ENCODE data around the gene TM4SF4.

Gene TM4SF4

GRCh38 chr3:149481491-149481890 lies 7.0 kb downstream of the TM4SF4 start:
- H3F3A ChIP-seq (ENCODE audit: insufficient read depth, low read length) = no peaks in the 10 kb centered on the region
- H2AFZ ChIP-seq (ENCODE audit: low read length) = no peak overlapping the region
- H3K27ac ChIP-seq (ENCODE audit: low read length) = no peak overlapping the region
- no peaks in the 10 kb centered on the region for H3K4me1 ChIP-seq (ENCODE audit: low read length)
- no peaks in the 10 kb centered on the region for H3K79me2 ChIP-seq (ENCODE audit: low read length)
- no peak overlapping the region for H3K4me3 ChIP-seq (ENCODE audit: low read length)
- no peaks in the 10 kb centered on the region for H3K9me2 ChIP-seq (replicated peaks; ENCODE audit: insufficient read depth, low read length)
- H3K36me3 ChIP-seq (replicated peaks; ENCODE audit: insufficient read depth, low read length) = no peaks in the 10 kb centered on the region
- no peak for DNase-seq
- no peaks in the 10 kb centered on the region for H4K20me1 ChIP-seq (ENCODE audit: insufficient read depth, low read length)
- TF ChIP-seq EZH2 (optimal IDR thresholded peaks at IDR 0.05; ENCODE audit: low read depth, low read length) = no peak
- H3K9me3 ChIP-seq (replicated peaks; ENCODE audit: insufficient read depth, low read length) = no peaks in the 10 kb centered on the region
- H3K9ac ChIP-seq (ENCODE audit: low read length) = no peak overlapping the region
- H3K27me3 ChIP-seq (replicated peaks; ENCODE audit: insufficient read depth, low read length) = no peaks in the 10 kb centered on the region
- no peak overlapping the region for H3K4me2 ChIP-seq (ENCODE audit: low read depth, low read length)

- no peak overlapping the region for H3K27ac ChIP-seq (ENCODE audit: low read length)
- H3K79me2 ChIP-seq (ENCODE audit: low read length) = no peaks in the 10 kb centered on the region
- H3K4me3 ChIP-seq (ENCODE audit: low read length) = no peak overlapping the region
- H3K9me2 ChIP-seq (replicated peaks; ENCODE audit: insufficient read depth, low read length) = no peaks in the 10 kb centered on the region
- no peaks in the 10 kb centered on the region for H3K9me3 ChIP-seq (replicated peaks; ENCODE audit: insufficient read depth, low read length)
- H3K27me3 ChIP-seq (replicated peaks; ENCODE audit: insufficient read depth, low read length) = no peaks in the 10 kb centered on the region
- no peak for DNase-seq
- no peak for TF ChIP-seq CTCF (IDR thresholded peaks at IDR 0.05; ENCODE audit: low read length)
- no peak for TF ChIP-seq EZH2 (optimal IDR thresholded peaks at IDR 0.05; ENCODE audit: low read depth, low read length)
- TF ChIP-seq EZH2phosphoT487 (IDR thresholded peaks at IDR 0.05; ENCODE audit: low read length) = no peak
- H3F3A ChIP-seq (ENCODE audit: insufficient read depth, low read length) = no peaks in the 10 kb centered on the region
- no peak overlapping the region for H3K9ac ChIP-seq (ENCODE audit: low read length)
- no peaks in the 10 kb centered on the region for H4K20me1 ChIP-seq (ENCODE audit: insufficient read depth, low read length)
- no peak overlapping the region for H2AFZ ChIP-seq (ENCODE audit: low read length)
- no peaks in the 10 kb centered on the region for H3K4me1 ChIP-seq (ENCODE audit: low read length)
- no peaks in the 10 kb centered on the region for H3K36me3 ChIP-seq (replicated peaks; ENCODE audit: insufficient read depth, low read length)
- H3K4me2 ChIP-seq (ENCODE audit: low read depth, low read length) = no peak overlapping the region
Observed at GRCh38 chr3:149486726-149487125, 12.2 kb downstream of the TM4SF4 start.

GRCh38 chr3:149487598-149488197 lies 13.2 kb downstream of the TM4SF4 start:
- Histone ChIP-seq H3K27me3 (replicated peaks; ENCODE audit: insufficient read depth, low read length) (no peaks in the 10 kb centered on the region), H3K79me2 (ENCODE audit: low read length) (no peaks in the 10 kb centered on the region), H3K36me3 (replicated peaks; ENCODE audit: insufficient read depth, low read length) (no peaks in the 10 kb centered on the region), H3K9me2 (replicated peaks; ENCODE audit: insufficient read depth, low read length) (no peaks in the 10 kb centered on the region), H3F3A (ENCODE audit: insufficient read depth, low read length) (no peaks in the 10 kb centered on the region), H3K9me3 (replicated peaks; ENCODE audit: insufficient read depth, low read length) (no peaks in the 10 kb centered on the region), H2AFZ (ENCODE audit: low read length) (no peak overlapping the region), H3K9ac (ENCODE audit: low read length) (no peak overlapping the region), H4K20me1 (ENCODE audit: insufficient read depth, low read length) (no peaks in the 10 kb centered on the region), H3K4me3 (ENCODE audit: low read length) (no peak overlapping the region), H3K4me1 (ENCODE audit: low read length) (no peaks in the 10 kb centered on the region), H3K4me2 (ENCODE audit: low read depth, low read length) (no peak overlapping the region), H3K27ac (ENCODE audit: low read length) (no peak overlapping the region)
- TF ChIP-seq EZH2phosphoT487 (IDR thresholded peaks at IDR 0.05; ENCODE audit: low read length) (no peak), CTCF (IDR thresholded peaks at IDR 0.05; ENCODE audit: low read length) (peak; percentile 71), EZH2 (optimal IDR thresholded peaks at IDR 0.05; ENCODE audit: low read depth, low read length) (no peak)
- peak; percentile 38 for DNase-seq

GRCh38 chr3:149489060-149489690 lies 14.7 kb downstream of the TM4SF4 start:
- H3K27me3 ChIP-seq (replicated peaks; ENCODE audit: insufficient read depth, low read length) = no peaks in the 10 kb centered on the region
- H3K9me3 ChIP-seq (replicated peaks; ENCODE audit: insufficient read depth, low read length) = no peaks in the 10 kb centered on the region
- H3K4me2 ChIP-seq (ENCODE audit: low read depth, low read length) = no peak overlapping the region
- no peaks in the 10 kb centered on the region for H3F3A ChIP-seq (ENCODE audit: insufficient read depth, low read length)
- H4K20me1 ChIP-seq (ENCODE audit: insufficient read depth, low read length) = no peaks in the 10 kb centered on the region
- no peak for DNase-seq
- H3K4me1 ChIP-seq (ENCODE audit: low read length) = no peaks in the 10 kb centered on the region
- H3K36me3 ChIP-seq (replicated peaks; ENCODE audit: insufficient read depth, low read length) = no peaks in the 10 kb centered on the region
- no peak overlapping the region for H3K9ac ChIP-seq (ENCODE audit: low read length)
- no peaks in the 10 kb centered on the region for H3K9me2 ChIP-seq (replicated peaks; ENCODE audit: insufficient read depth, low read length)
- no peak overlapping the region for H3K4me3 ChIP-seq (ENCODE audit: low read length)
- no peak overlapping the region for H2AFZ ChIP-seq (ENCODE audit: low read length)
- H3K27ac ChIP-seq (ENCODE audit: low read length) = no peak overlapping the region
- no peaks in the 10 kb centered on the region for H3K79me2 ChIP-seq (ENCODE audit: low read length)
- peak; percentile 50 for TF ChIP-seq CTCF (IDR thresholded peaks at IDR 0.05; ENCODE audit: low read length)
- no peak for TF ChIP-seq EZH2 (optimal IDR thresholded peaks at IDR 0.05; ENCODE audit: low read depth, low read length)
